ENCODE measurements around the gene CCDC185. TPM values are rescaled to one million over a fixed set of nuclear protein-coding genes. Genes with fewer than 3 reads are reported as not detected.
A peak's percentile ranks its signal among the peaks of the same experiment; 100 is the strongest.
"Not testable (repeated sequence)": the region's sequence is repeated elsewhere in the genome, so short reads cannot be mapped to it uniquely, and the experiment has no call there.

The CCDC185 gene
- total RNA-seq, 1 donor: not detected

DNA sequence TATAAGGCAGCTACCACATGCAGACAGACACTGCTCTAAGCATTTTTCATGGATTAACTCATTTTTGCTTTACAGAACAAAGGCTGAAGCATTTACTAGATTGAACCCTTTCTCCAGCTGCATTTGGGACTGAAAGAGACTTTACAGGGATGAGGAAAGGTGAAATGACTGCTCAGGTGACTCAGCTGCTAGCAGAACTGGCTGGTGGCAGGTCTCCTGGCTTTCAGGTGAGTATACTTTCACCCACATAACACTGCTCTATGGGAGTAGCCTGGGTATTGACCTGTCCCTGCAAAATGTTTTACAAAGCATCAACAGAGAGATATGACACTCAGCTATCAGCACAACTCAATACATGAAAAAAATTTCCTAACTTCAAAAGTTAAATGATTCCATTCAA, 2.6 kb upstream of the CCDC185 start:
- peak; percentile 45 for DNase-seq (ENCODE audit: insufficient read length, low spot score, missing footprints)
- H3K36me3 ChIP-seq (ENCODE audit: insufficient read depth, low read length): no peaks in the 10 kb centered on the region
- no peak overlapping the region for H3K27ac ChIP-seq (ENCODE audit: low read depth, low read length)
- no peaks in the 10 kb centered on the region for H4K20me1 ChIP-seq (ENCODE audit: insufficient read depth, low read length)
- H3K9me3 ChIP-seq (ENCODE audit: low read depth, low read length): no peaks in the 10 kb centered on the region
- TF ChIP-seq, protein P1, sequence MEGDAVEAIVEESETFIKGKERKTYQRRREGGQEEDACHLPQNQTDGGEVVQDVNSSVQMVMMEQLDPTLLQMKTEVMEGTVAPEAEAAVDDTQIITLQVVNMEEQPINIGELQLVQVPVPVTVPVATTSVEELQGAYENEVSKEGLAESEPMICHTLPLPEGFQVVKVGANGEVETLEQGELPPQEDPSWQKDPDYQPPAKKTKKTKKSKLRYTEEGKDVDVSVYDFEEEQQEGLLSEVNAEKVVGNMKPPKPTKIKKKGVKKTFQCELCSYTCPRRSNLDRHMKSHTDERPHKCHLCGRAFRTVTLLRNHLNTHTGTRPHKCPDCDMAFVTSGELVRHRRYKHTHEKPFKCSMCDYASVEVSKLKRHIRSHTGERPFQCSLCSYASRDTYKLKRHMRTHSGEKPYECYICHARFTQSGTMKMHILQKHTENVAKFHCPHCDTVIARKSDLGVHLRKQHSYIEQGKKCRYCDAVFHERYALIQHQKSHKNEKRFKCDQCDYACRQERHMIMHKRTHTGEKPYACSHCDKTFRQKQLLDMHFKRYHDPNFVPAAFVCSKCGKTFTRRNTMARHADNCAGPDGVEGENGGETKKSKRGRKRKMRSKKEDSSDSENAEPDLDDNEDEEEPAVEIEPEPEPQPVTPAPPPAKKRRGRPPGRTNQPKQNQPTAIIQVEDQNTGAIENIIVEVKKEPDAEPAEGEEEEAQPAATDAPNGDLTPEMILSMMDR (IDR thresholded peaks at IDR 0.05; ENCODE audit: extremely low read depth, low read depth, low read length): no peak
- H3K27me3 ChIP-seq (ENCODE audit: insufficient read depth, low read length): peaks cover 50% of the 10 kb centered on the region
- no peaks in the 10 kb centered on the region for H3K4me1 ChIP-seq (ENCODE audit: insufficient read depth, low read length)
- H3K79me2 ChIP-seq (ENCODE audit: insufficient read depth, low read length): no peaks in the 10 kb centered on the region
- no peak overlapping the region for H2AFZ ChIP-seq (ENCODE audit: low read length)
- no peak overlapping the region for H3K4me3 ChIP-seq (ENCODE audit: insufficient read depth, low read length)
- no peak overlapping the region for H3K4me2 ChIP-seq (ENCODE audit: insufficient read depth, low read length)

DNA sequence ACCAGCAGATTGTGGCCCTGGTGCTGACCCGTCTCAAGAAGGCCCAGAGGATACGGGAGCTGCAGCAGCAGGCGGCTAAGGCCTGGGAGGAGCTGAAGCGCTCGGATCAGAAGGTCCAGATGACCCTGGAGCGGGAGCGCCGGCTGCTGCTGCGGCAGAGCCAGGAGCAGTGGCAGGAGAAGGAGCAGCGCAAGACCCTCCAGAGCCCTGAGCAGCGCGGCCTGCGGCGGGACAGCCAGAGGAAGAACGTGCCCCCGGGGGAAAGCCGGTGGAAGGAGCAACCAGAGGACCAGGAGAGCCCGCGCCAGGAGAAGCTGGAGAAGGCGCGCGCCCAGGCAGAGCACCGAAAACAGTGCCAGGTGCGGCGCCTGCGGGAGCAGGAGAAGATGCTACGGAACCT, 1.0 kb downstream of the CCDC185 start:
- H3K4me1 ChIP-seq (ENCODE audit: insufficient read depth, low read length): no peaks in the 10 kb centered on the region
- H3K79me2 ChIP-seq (ENCODE audit: insufficient read depth, low read length): no peaks in the 10 kb centered on the region
- H3K4me3 ChIP-seq (ENCODE audit: insufficient read depth, low read length): no peak overlapping the region
- H3K4me2 ChIP-seq (ENCODE audit: insufficient read depth, low read length): no peak overlapping the region
- peak; percentile 36 for DNase-seq (ENCODE audit: insufficient read length, low spot score, missing footprints)
- no peak overlapping the region for H3K27ac ChIP-seq (ENCODE audit: low read depth, low read length)
- no peaks in the 10 kb centered on the region for H3K9me3 ChIP-seq (ENCODE audit: low read depth, low read length)
- H2AFZ ChIP-seq (ENCODE audit: low read length): no peak overlapping the region
- H3K27me3 ChIP-seq (ENCODE audit: insufficient read depth, low read length): peaks cover 44% of the 10 kb centered on the region
- no peaks in the 10 kb centered on the region for H4K20me1 ChIP-seq (ENCODE audit: insufficient read depth, low read length)
- TF ChIP-seq, protein P1 (IDR thresholded peaks at IDR 0.05; ENCODE audit: extremely low read depth, low read depth, low read length): no peak
- H3K36me3 ChIP-seq (ENCODE audit: insufficient read depth, low read length): no peaks in the 10 kb centered on the region

GRCh38 chr1:223394706-223395105, 1.5 kb downstream of the CCDC185 start:
- DNase-seq (ENCODE audit: insufficient read length, low spot score, missing footprints): no peak
- Histone ChIP-seq H2AFZ (ENCODE audit: low read length) (no peak overlapping the region), H3K4me3 (ENCODE audit: insufficient read depth, low read length) (no peak overlapping the region), H3K4me1 (ENCODE audit: insufficient read depth, low read length) (no peaks in the 10 kb centered on the region), H3K27ac (ENCODE audit: low read depth, low read length) (no peak overlapping the region), H3K27me3 (ENCODE audit: insufficient read depth, low read length) (peaks cover 40% of the 10 kb centered on the region), H3K36me3 (ENCODE audit: insufficient read depth, low read length) (no peaks in the 10 kb centered on the region), H4K20me1 (ENCODE audit: insufficient read depth, low read length) (no peaks in the 10 kb centered on the region), H3K4me2 (ENCODE audit: insufficient read depth, low read length) (no peak overlapping the region), H3K9me3 (ENCODE audit: low read depth, low read length) (no peaks in the 10 kb centered on the region), H3K79me2 (ENCODE audit: insufficient read depth, low read length) (no peaks in the 10 kb centered on the region)
- TF ChIP-seq, protein P1 (IDR thresholded peaks at IDR 0.05; ENCODE audit: extremely low read depth, low read depth, low read length): no peak

GRCh38 chr1:223399393-223399792, 6.2 kb downstream of the CCDC185 start:
- not testable (repeated sequence) for H3K27me3 ChIP-seq (ENCODE audit: insufficient read depth, low read length); H3K9me3 ChIP-seq (ENCODE audit: low read depth, low read length); H2AFZ ChIP-seq (ENCODE audit: low read length); H3K36me3 ChIP-seq (ENCODE audit: insufficient read depth, low read length); H3K4me3 ChIP-seq (ENCODE audit: insufficient read depth, low read length); H4K20me1 ChIP-seq (ENCODE audit: insufficient read depth, low read length); H3K27ac ChIP-seq (ENCODE audit: low read depth, low read length); H3K4me2 ChIP-seq (ENCODE audit: insufficient read depth, low read length); DNase-seq (ENCODE audit: insufficient read length, low spot score, missing footprints); H3K79me2 ChIP-seq (ENCODE audit: insufficient read depth, low read length)
- peaks cover 19% of the 10 kb centered on the region for H3K4me1 ChIP-seq (ENCODE audit: insufficient read depth, low read length)

Data from osteoblast (primary cell).